ENCODE results near the gene CCDC6. TPM values are rescaled to one million over a fixed set of nuclear protein-coding genes. Genes with fewer than 3 reads are reported as not detected.
"Not testable (repeated sequence)": the region's sequence is repeated elsewhere in the genome, so short reads cannot be mapped to it uniquely, and the experiment has no call there.

The CCDC6 gene
- total RNA-seq, 4 donors from 2014 or later = 53.2 to 72.4 (median 66.4) TPM

- TF ChIP-seq, protein P1, sequence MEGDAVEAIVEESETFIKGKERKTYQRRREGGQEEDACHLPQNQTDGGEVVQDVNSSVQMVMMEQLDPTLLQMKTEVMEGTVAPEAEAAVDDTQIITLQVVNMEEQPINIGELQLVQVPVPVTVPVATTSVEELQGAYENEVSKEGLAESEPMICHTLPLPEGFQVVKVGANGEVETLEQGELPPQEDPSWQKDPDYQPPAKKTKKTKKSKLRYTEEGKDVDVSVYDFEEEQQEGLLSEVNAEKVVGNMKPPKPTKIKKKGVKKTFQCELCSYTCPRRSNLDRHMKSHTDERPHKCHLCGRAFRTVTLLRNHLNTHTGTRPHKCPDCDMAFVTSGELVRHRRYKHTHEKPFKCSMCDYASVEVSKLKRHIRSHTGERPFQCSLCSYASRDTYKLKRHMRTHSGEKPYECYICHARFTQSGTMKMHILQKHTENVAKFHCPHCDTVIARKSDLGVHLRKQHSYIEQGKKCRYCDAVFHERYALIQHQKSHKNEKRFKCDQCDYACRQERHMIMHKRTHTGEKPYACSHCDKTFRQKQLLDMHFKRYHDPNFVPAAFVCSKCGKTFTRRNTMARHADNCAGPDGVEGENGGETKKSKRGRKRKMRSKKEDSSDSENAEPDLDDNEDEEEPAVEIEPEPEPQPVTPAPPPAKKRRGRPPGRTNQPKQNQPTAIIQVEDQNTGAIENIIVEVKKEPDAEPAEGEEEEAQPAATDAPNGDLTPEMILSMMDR (IDR thresholded peaks at IDR 0.05) = no peak
- TF ChIP-seq POLR2A (IDR thresholded peaks at IDR 0.05) = no peak
- H3K36me3 ChIP-seq = no peaks in the 10 kb centered on the region
Observed at GRCh38 chr10:59799421-59799820, 106.9 kb downstream of the CCDC6 start.

GRCh38 chr10:59793919-59794318, 112.4 kb downstream of the CCDC6 start:
- no peaks in the 10 kb centered on the region for H3K9me3 ChIP-seq
- TF ChIP-seq, protein P1 (IDR thresholded peaks at IDR 0.05) = no peak
- no peak for TF ChIP-seq POLR2A (IDR thresholded peaks at IDR 0.05)
- no peak overlapping the region for H3K4me3 ChIP-seq
- H3K27ac ChIP-seq = peak overlapping the region; percentile 34 to 85
- no peaks in the 10 kb centered on the region for H3K27me3 ChIP-seq
- H3K4me1 ChIP-seq = peaks cover 0 to 23% of the 10 kb centered on the region in 2 donors
- no peak for DNase-seq
- H3K36me3 ChIP-seq = no peaks in the 10 kb centered on the region
- intact Hi-C loops (cut with DNase I; ENCODE audit: low total_unique reads) = no loop called here

More at GRCh38 chr10:59799421-59799820, 106.9 kb downstream of the CCDC6 start:
- no peak for DNase-seq
- Histone ChIP-seq H3K4me3 (no peak overlapping the region), H3K4me1 (peaks cover 3 to 25% of the 10 kb centered on the region in 2 donors), H3K27ac (peak overlapping the region; percentile 38 to 65), H3K27me3 (no peaks in the 10 kb centered on the region), H3K9me3 (no peaks in the 10 kb centered on the region)
- intact Hi-C loops (cut with DNase I; ENCODE audit: low total_unique reads) = no loop called here

GRCh38 chr10:59792812-59793211, 113.5 kb downstream of the CCDC6 start:
- TF ChIP-seq, protein P1 (IDR thresholded peaks at IDR 0.05) = no peak
- no peak for TF ChIP-seq POLR2A (IDR thresholded peaks at IDR 0.05)
- Histone ChIP-seq H3K4me3 (no peak overlapping the region), H3K9me3 (no peaks in the 10 kb centered on the region), H3K27me3 (no peaks in the 10 kb centered on the region), H3K27ac (peak overlapping the region; percentile 14 to 85), H3K4me1 (peaks cover 0 to 23% of the 10 kb centered on the region in 2 donors), H3K36me3 (no peaks in the 10 kb centered on the region)
- intact Hi-C loops (cut with DNase I; ENCODE audit: low total_unique reads) = no loop called here
- no peak for DNase-seq

DNA sequence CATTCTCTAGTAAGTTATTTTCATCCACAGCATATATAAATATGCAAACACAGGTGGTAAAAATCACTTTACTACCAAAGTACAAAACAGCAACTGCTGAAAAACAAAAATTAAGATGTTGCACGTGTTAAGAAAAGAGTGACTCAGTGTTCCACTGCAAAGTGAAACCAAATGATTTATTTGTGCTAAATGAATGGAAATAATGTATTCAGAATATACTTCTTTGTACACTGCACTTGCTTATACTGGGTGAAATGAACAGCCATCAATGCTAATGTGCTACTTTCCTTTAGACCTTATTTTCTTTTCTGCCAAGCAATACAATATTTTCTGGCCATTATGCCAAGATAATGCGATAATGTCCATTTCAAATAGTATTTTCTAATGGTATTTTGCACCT, 114.8 kb downstream of the CCDC6 start:
- TF ChIP-seq, protein P1 (IDR thresholded peaks at IDR 0.05) = no peak
- no peak for TF ChIP-seq POLR2A (IDR thresholded peaks at IDR 0.05)
- intact Hi-C loops (cut with DNase I; ENCODE audit: low total_unique reads) = no loop called here
- peak overlapping the region in 1 of 2 donors; percentile 85 for H3K27ac ChIP-seq
- no peak overlapping the region for H3K4me3 ChIP-seq
- H3K27me3 ChIP-seq = no peaks in the 10 kb centered on the region
- no peaks in the 10 kb centered on the region for H3K9me3 ChIP-seq
- DNase-seq = no peak
- no peaks in the 10 kb centered on the region for H3K36me3 ChIP-seq
- H3K4me1 ChIP-seq = peaks cover 0 to 25% of the 10 kb centered on the region in 2 donors

DNA sequence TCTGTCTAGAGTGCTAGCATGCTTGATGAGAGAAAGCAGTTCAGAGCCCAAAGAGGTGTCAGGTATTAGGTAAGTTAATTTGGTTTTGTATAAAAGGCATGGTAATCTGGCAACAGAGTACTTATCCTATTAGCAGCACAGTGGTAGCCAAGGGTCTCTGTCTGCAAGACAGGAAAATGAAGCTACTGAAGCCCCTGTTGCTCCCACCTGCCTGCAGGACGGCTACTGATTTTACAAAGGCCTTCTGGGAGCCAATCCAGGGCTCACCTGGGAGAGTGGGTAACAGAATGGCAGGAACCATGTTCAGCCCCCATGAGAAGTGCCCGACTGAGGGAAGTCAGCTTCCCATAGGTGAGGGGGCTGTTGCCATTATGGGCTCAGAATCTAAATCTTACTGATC, 116.3 kb downstream of the CCDC6 start:
- DNase-seq; H3K27me3 ChIP-seq; H3K9me3 ChIP-seq; H3K4me3 ChIP-seq; intact Hi-C loops (cut with DNase I; ENCODE audit: low total_unique reads); H3K36me3 ChIP-seq: not testable (repeated sequence)
- peaks cover 0 to 33% of the 10 kb centered on the region in 2 donors for H3K4me1 ChIP-seq
- peak overlapping the region; percentile 61 to 85 for H3K27ac ChIP-seq

DNA sequence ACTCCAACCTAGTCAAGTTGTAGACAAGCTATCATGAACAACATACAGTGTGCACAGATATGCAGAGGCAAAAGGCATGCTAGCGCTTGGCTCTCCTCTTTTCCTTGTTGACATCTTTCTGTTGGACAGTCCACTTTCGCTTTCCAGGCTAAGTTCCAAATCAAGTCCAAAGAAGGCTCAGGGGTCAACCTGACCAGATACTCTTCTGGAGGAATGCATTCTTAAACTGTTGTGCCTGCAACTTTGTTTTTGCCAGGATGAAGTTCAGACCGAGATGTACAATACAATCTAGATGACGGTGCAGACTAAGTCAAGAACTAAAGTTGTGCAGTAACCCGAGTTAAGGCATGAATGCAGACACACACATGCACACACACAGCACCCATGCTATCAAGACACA, 117.4 kb downstream of the CCDC6 start:
- H3K4me3 ChIP-seq; H3K27me3 ChIP-seq; H3K9me3 ChIP-seq; intact Hi-C loops (cut with DNase I; ENCODE audit: low total_unique reads); H3K36me3 ChIP-seq: not testable (repeated sequence)
- peak overlapping the region; percentile 61 to 85 for H3K27ac ChIP-seq
- peaks cover 0 to 33% of the 10 kb centered on the region in 2 donors for H3K4me1 ChIP-seq
- DNase-seq = peak; percentile 41 to 72

DNA sequence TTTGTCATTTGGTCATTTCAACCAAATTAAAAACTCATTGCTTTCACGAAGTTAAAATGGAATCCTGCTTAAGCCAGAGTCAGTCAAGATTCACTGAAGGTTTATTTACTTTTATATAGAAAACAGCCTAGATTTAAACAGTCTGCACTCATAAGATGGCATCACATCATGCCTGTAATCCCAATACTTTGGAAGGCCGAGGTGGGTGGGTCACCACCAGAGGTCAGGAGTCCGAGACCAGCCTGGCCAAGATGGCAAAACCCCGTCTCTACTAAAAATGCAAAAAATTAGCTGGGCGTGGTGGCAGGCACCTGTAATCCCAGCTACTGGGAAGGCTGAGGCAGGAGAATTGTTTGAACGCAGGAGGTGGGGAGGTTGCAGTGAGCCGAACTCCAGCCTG, 119.3 kb downstream of the CCDC6 start:
- DNase-seq; H3K4me3 ChIP-seq; H3K36me3 ChIP-seq; intact Hi-C loops (cut with DNase I; ENCODE audit: low total_unique reads); H3K9me3 ChIP-seq; H3K27me3 ChIP-seq: not testable (repeated sequence)
- Histone ChIP-seq H3K4me1 (peaks cover 0 to 28% of the 10 kb centered on the region in 2 donors), H3K27ac (peak overlapping the region; percentile 44 to 80)

DNA sequence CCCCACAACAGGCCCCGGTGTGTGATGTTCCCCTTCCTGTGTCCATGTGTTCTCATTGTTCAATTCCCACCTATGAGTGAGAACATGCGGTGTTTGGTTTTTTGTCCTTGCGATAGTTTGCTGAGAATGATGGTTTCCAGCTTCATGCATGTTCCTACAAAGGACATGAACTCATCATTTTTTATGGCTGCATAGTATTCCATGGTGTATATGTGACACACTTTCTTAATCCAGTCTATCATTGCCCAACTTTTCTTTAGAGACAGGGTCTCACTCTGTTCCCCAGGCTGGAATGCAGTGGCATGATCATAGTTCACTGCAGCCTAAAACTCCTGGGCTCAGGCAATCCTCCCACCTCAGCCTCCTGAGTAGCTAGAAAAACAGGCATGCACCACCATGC, 120.9 kb downstream of the CCDC6 start:
- H3K9me3 ChIP-seq; DNase-seq; H3K27me3 ChIP-seq; H3K4me3 ChIP-seq; H3K36me3 ChIP-seq; intact Hi-C loops (cut with DNase I; ENCODE audit: low total_unique reads): not testable (repeated sequence)
- peak overlapping the region; percentile 44 to 80 for H3K27ac ChIP-seq
- peaks cover 0 to 14% of the 10 kb centered on the region in 2 donors for H3K4me1 ChIP-seq
